Vagina (tissue), 2 donors: ENCODE results near the gene UBE2L3. TPM values are rescaled to one million over a fixed set of nuclear protein-coding genes. Genes with fewer than 3 reads are reported as not detected.

ENCODE experiments used
- DNase-seq, 2 donors: peaks; one replicate each; pipeline ENCODE4 v3.0.0-alpha.2; 2017; ENCODE audit errors: extremely low spot score in 2 of 2
- H3K27ac ChIP-seq: fragments of 200-600 bp; sonication (generic); one replicate; pipeline ENCODE4 v1.5.1; 2019
- H3K27me3 ChIP-seq: fragments of 200-600 bp; sonication (generic); one replicate; pipeline ENCODE4 v1.5.1; 2019
- H3K36me3 ChIP-seq, 2 donors: fragments of 200-600 bp; sonication (generic); one replicate each; pipeline ENCODE4 v1.5.1; 2017 to 2019
- H3K4me1 ChIP-seq: fragments of 200-600 bp; sonication (generic); one replicate; pipeline ENCODE4 v1.5.1; 2019
- H3K4me3 ChIP-seq, 2 donors: fragments of 200-600 bp; sonication (generic); 1 replicate in 1 of 2; 2 replicates in 1 of 2; pipeline ENCODE4 v1.5.1; 2016 to 2019
- H3K9me3 ChIP-seq: fragments of 200-600 bp; sonication (generic); one replicate; pipeline ENCODE4 v1.5.1; 2019
- POLR2A ChIP-seq, 2 donors: fragments of 450-650 bp; IDR thresholded peaks; one replicate each; pipeline ENCODE4 v1.6.1; 2017; ENCODE audit warnings: antibody characterized with exemption in 2 of 2, mild to moderate bottlenecking in 2 of 2, moderate library complexity in 2 of 2
- POLR2AphosphoS5 ChIP-seq, 2 donors: sonication (generic); formaldehyde crosslinking; IDR thresholded peaks; one replicate each; pipeline ENCODE4 v1.9.0; 2017; ENCODE audit warnings: antibody characterized with exemption in 2 of 2, mild to moderate bottlenecking in 2 of 2, low read depth in 1 of 2; ENCODE audit not compliant: insufficient read depth in 1 of 2
- intact Hi-C: fragments of 100-400 bp; cut with DNase I; formaldehyde crosslinking; loops from one replicate; pipeline ENCODE4 v1.15.1; 2023
- microRNA counts, 2 donors: library from miRNA; unstranded; fragments of <30 nt; microRNA quantifications; one replicate each; lab custom pipeline; 2016 to 2017
- microRNA-seq: library from miRNA; unstranded; fragments of <30 nt; microRNA quantifications from one replicate; pipeline ENCODE4, GENCODE V29; 2017; ENCODE audit warnings: borderline number of aligned reads, borderline replicate concordance
- small RNA-seq: library from RNA; depleted of rRNA; stranded (forward); fragments of <200 nt; gene quantifications from one replicate; pipeline ENCODE3, GENCODE V24; 2016
- total RNA-seq: library from RNA; depleted of rRNA; stranded (reverse); fragments of >200 nt; gene quantifications from one replicate; pipeline ENCODE4 v1.2.3, GENCODE V29; 2016
- TF ChIP-seq, protein P1 (sequence below), 3 experiments: fragments of 450-650 bp in 2 of 3; fragments of 200-600 bp in 1 of 3; sonication (generic) in 1 of 3; IDR thresholded peaks; one replicate each; pipeline ENCODE4 v1.5.1; 2017 to 2019; ENCODE audit warnings: antibody characterized with exemption in 3 of 3, mild to moderate bottlenecking in 2 of 3, moderate library complexity in 2 of 3

The UBE2L3 gene
- total RNA-seq, 1 donor from 2014 or later: 32.7 TPM

DNA sequence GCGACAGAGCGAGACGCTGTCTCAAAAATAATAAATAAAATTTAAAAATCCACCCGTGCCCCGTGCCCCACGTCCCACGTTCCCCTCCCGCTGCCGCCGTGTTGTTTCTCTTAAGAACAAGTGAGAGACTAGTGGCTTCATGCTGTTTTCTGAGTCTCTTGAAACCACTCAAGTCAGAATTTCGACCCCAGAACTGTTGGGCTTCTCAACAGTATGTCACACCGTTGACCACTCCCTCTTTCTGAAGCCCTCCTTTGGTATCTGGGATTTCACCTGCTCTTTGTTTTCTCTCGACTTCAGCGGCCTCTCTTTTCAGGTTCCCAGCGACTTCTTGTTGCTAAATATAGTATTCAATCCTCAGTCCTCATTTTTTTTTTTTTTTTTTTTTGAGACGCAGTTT lies 99.3 kb downstream of the UBE2L3 start:
- H3K36me3 ChIP-seq: peaks cover 0 to 12% of the 10 kb centered on the region in 2 donors
- H3K4me1 ChIP-seq: peaks cover 23% of the 10 kb centered on the region
- no peak for TF ChIP-seq POLR2A (IDR thresholded peaks at IDR 0.05)
- TF ChIP-seq, protein P1, sequence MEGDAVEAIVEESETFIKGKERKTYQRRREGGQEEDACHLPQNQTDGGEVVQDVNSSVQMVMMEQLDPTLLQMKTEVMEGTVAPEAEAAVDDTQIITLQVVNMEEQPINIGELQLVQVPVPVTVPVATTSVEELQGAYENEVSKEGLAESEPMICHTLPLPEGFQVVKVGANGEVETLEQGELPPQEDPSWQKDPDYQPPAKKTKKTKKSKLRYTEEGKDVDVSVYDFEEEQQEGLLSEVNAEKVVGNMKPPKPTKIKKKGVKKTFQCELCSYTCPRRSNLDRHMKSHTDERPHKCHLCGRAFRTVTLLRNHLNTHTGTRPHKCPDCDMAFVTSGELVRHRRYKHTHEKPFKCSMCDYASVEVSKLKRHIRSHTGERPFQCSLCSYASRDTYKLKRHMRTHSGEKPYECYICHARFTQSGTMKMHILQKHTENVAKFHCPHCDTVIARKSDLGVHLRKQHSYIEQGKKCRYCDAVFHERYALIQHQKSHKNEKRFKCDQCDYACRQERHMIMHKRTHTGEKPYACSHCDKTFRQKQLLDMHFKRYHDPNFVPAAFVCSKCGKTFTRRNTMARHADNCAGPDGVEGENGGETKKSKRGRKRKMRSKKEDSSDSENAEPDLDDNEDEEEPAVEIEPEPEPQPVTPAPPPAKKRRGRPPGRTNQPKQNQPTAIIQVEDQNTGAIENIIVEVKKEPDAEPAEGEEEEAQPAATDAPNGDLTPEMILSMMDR (IDR thresholded peaks at IDR 0.05): no peak
- no peak for TF ChIP-seq POLR2AphosphoS5 (IDR thresholded peaks at IDR 0.05; ENCODE audit: insufficient read depth in 1 of 2, low read depth in 1 of 2)
- no peaks in the 10 kb centered on the region for H3K9me3 ChIP-seq
- no peak for DNase-seq
- peak overlapping the region; percentile 79 for H3K27ac ChIP-seq
- no peaks in the 10 kb centered on the region for H3K27me3 ChIP-seq
- peak overlapping the region; percentile 64 to 74 for H3K4me3 ChIP-seq
- intact Hi-C loops: no loop called here

DNA sequence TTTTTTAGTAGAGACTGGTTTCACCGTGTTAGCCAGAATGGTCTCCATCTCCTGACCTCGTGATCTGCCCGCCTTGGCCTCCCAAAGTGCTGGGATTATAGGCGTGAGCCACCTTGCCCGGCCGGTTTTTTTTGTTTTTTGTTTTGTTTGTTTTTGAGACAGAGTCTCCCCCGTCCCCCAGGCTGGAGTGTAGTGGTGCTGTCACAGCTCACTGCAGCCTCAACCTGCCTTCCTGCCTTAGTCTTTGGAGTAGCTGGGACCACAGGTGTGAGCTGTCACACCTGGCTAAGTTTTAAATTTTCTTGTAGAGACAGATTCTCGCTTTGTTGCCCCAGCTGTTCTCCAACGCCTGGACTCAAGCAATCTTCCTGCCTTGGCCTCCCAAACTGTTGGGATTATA lies 101.5 kb downstream of the UBE2L3 start:
- Histone ChIP-seq H3K4me3 (no peak overlapping the region), H3K27me3 (no peaks in the 10 kb centered on the region), H3K36me3 (peaks cover 0 to 28% of the 10 kb centered on the region in 2 donors), H3K27ac (no peak overlapping the region), H3K4me1 (peaks cover 23% of the 10 kb centered on the region), H3K9me3 (no peaks in the 10 kb centered on the region)
- DNase-seq: no peak
- TF ChIP-seq, protein P1 (IDR thresholded peaks at IDR 0.05): no peak
- no peak for TF ChIP-seq POLR2A (IDR thresholded peaks at IDR 0.05)
- no peak for TF ChIP-seq POLR2AphosphoS5 (IDR thresholded peaks at IDR 0.05; ENCODE audit: insufficient read depth in 1 of 2, low read depth in 1 of 2)
- intact Hi-C loops: no loop called here

DNA sequence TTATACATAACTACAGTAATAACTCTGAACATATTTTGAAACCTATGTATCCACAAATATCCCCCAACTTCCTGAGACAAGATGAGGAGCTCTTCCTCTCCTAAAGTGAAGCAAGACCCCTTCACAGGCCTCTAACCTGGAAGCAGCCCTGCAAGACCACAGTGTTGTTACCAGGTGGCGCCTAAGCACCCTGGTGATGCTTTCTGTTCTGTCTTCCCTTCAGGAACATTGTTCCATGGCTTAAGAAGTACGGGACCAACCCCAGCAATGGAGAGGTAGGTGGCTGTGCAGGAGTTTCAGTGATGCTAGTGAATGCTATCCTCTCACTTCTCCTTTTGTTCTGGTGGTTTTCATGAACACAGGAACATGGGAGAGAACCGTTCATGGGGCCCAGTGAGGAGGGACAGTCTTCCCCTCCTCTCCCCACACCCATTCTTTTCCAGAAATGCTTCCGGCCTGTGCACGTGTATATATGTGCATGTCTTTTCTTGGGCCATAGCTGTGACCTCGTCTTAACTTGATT lies 104.7 kb downstream of the UBE2L3 start:
- Histone ChIP-seq H3K36me3 (peaks cover 0 to 42% of the 10 kb centered on the region in 2 donors), H3K27me3 (no peaks in the 10 kb centered on the region), H3K27ac (no peak overlapping the region), H3K9me3 (no peaks in the 10 kb centered on the region), H3K4me1 (peaks cover 10% of the 10 kb centered on the region), H3K4me3 (no peak overlapping the region)
- no peak for TF ChIP-seq POLR2A (IDR thresholded peaks at IDR 0.05)
- TF ChIP-seq POLR2AphosphoS5 (IDR thresholded peaks at IDR 0.05; ENCODE audit: insufficient read depth in 1 of 2, low read depth in 1 of 2): no peak
- TF ChIP-seq, protein P1 (IDR thresholded peaks at IDR 0.05): no peak
- DNase-seq: no peak
- intact Hi-C loops: no loop called here

MicroRNA genes within 50 kb of the gene (microRNA counts, 767-probe panel; counts per million panel counts)
- microRNA hsa-miR-130b-3p (lab: Ali Mortazavi, UCI): 238 to 261 counts per million in 2 donors
- microRNA hsa-miR-301b (lab: Ali Mortazavi, UCI): 238 to 261 counts per million in 2 donors

Small RNA genes lying within 50 kb of the gene (microRNA-seq; reads per million reads assigned to microRNA genes)
- gene MIR130B (325 reads per million, percentile 65 among the genes with 10 or more reads in this experiment), gene MIR301B (not detected)

Small RNA genes lying within 50 kb of the gene (small RNA-seq; reads per million reads assigned to genes)
- gene MIR301B: not detected
- gene RF00492: not detected
- gene RN7SKP221: not detected

Other genes with a start within 250 kb of the UBE2L3 start
- gene RIMBP3B, start 184.0 kb upstream of the UBE2L3 start, total RNA-seq: not detected
- gene HIC2, start 150.3 kb upstream of the UBE2L3 start, total RNA-seq: 3.9 TPM
- 8.3 TPM for gene TMEM191C, start 100.3 kb upstream of the UBE2L3 start, total RNA-seq
- not detected for gene RIMBP3C, start 16.3 kb upstream of the UBE2L3 start, total RNA-seq
- 22.6 TPM for gene YDJC, start 62.3 kb downstream of the UBE2L3 start, total RNA-seq
- not detected for gene CCDC116, start 65.0 kb downstream of the UBE2L3 start, total RNA-seq
- 33.9 TPM for gene SDF2L1, start 74.6 kb downstream of the UBE2L3 start, total RNA-seq
- gene PPIL2, start 98.3 kb downstream of the UBE2L3 start, total RNA-seq: 44.7 TPM
- gene YPEL1, start 168.1 kb downstream of the UBE2L3 start, total RNA-seq: 4.9 TPM